GM12878 (cell line): ENCODE data around the gene PKP3. TPM values are rescaled to one million over a fixed set of nuclear protein-coding genes. Genes with fewer than 3 reads are reported as not detected.

Source experiments
- ATAC-seq: fragments of 200-7000 bp; cut with Tn5 transposase; 3 replicates; pipeline ENCODE4 v1.9.1; 2020; ENCODE audit warnings: mild to moderate bottlenecking, moderate library complexity
- BruUV-seq: library from RNA; stranded (reverse); fragments of 400-500 nt; replicated peaks from 2 replicates; lab custom pipeline; 2021; lab: Mats Ljungman, UMichigan
- CTCF ChIA-PET: fragments of 300-600 bp; sonication (Branson Sonifier 250); formaldehyde crosslinking; extraction: SDS; loops from one replicate; lab custom pipeline; 2021; ENCODE audit warnings: inconsistent platforms; lab: Yijun Ruan, JAX
- POLR2A ChIA-PET: fragments of 350-600 bp; formaldehyde crosslinking; extraction: SDS; loops from one replicate; lab custom pipeline; 2021; ENCODE audit warnings: inconsistent platforms; lab: Charles Lee
- RAD21 ChIA-PET: fragments of 300-600 bp; sonication (Branson Sonifier 250); formaldehyde crosslinking; loops from one replicate; lab custom pipeline; 2023; ENCODE audit warnings: antibody characterized with exemption; ENCODE audit not compliant: unreplicated experiment; lab: Charles Lee
- SMC1A ChIA-PET: fragments of 300-600 bp; sonication (Branson Sonifier 250); formaldehyde crosslinking; loops from one replicate; lab custom pipeline; 2023; ENCODE audit not compliant: unreplicated experiment, uncharacterized antibody; lab: Charles Lee
- DNase-seq: peaks from one replicate; pipeline ENCODE4 v3.0.0-alpha.2; 2011; ENCODE audit warnings: low read depth, low spot score
- FAIRE-seq: peaks from 3 replicates; lab custom pipeline; 2011; peaks lifted over from hg19 to GRCh38; lab: Jason Lieb, UNC
- H2AFZ ChIP-seq: 2 replicates; pipeline ENCODE4 v1.6.0; 2011; ENCODE audit warnings: low read depth, low read length, control low read depth; ENCODE audit not compliant: control insufficient read depth
- H3K27ac ChIP-seq: 2 replicates; pipeline ENCODE4 v1.5.1; 2011; ENCODE audit warnings: control low read depth; ENCODE audit not compliant: control insufficient read depth, insufficient read depth
- H3K27me3 ChIP-seq, 2 experiments: replicated peaks in 1 of 2; 2 replicates each; pipeline versions ENCODE4 v1.6.0 to v1.6.1; 2011; ENCODE audit warnings: low read length in 1 of 2; ENCODE audit not compliant: control insufficient read depth in 2 of 2, insufficient read depth in 2 of 2
- H3K36me3 ChIP-seq, 2 experiments: 2 replicates each; pipeline ENCODE4 v1.5.1; 2011; ENCODE audit warnings: low read length in 1 of 2; ENCODE audit not compliant: control insufficient read depth in 2 of 2, insufficient read depth in 2 of 2
- H3K4me1 ChIP-seq: 2 replicates; pipeline ENCODE4 v1.6.1; 2011; ENCODE audit warnings: mild to moderate bottlenecking, low read length, moderate library complexity, mixed read lengths; ENCODE audit not compliant: control insufficient read depth, insufficient read depth
- H3K4me2 ChIP-seq: 2 replicates; pipeline ENCODE4 v1.6.0; 2011; ENCODE audit warnings: control low read depth; ENCODE audit not compliant: control insufficient read depth, insufficient read depth
- H3K4me3 ChIP-seq: fragments of 200-600 bp; sonication (generic); 2 replicates; pipeline ENCODE4 v1.5.1; 2016
- H3K79me2 ChIP-seq: 2 replicates; pipeline ENCODE4 v1.6.0; 2011; ENCODE audit warnings: low read length; ENCODE audit not compliant: control insufficient read depth, insufficient read depth
- H3K9ac ChIP-seq: 2 replicates; pipeline ENCODE4 v1.8.0; 2011; ENCODE audit warnings: low read length, control low read depth, mixed read lengths; ENCODE audit not compliant: control insufficient read depth, insufficient read depth
- H3K9me3 ChIP-seq: replicated peaks from 3 replicates; pipeline ENCODE4 v1.5.1; 2011; ENCODE audit warnings: mild to moderate bottlenecking, low read length; ENCODE audit not compliant: control insufficient read depth, insufficient read depth
- H4K20me1 ChIP-seq: 2 replicates; pipeline ENCODE4 v1.6.0; 2011; ENCODE audit not compliant: control insufficient read depth, insufficient read depth
- ESRRA ChIP-seq: IDR thresholded peaks from 2 replicates; pipeline ENCODE4 v1.6.1; 2012; ENCODE audit warnings: mild to moderate bottlenecking, low read length, improper control_type of control experiment
- ETV6 ChIP-seq, 2 experiments: fragments of 450-650 bp in 1 of 2; IDR thresholded peaks in 1 of 2; conservative IDR thresholded peaks in 1 of 2; 2 replicates each; pipeline ENCODE4 v1.6.1; 2014; ENCODE audit warnings: antibody characterized with exemption in 1 of 2, borderline replicate concordance in 1 of 2, low read depth in 1 of 2, mild to moderate bottlenecking in 1 of 2, moderate library complexity in 1 of 2
- KAT2A ChIP-seq: conservative IDR thresholded peaks from 2 replicates; pipeline ENCODE4 v1.6.1; 2011; ENCODE audit warnings: low read depth, low read length; ENCODE audit not compliant: control insufficient read depth
- MTA2 ChIP-seq: fragments of 450-650 bp; IDR thresholded peaks from 2 replicates; pipeline ENCODE4 v1.6.1; 2016; ENCODE audit warnings: low read depth, mild to moderate bottlenecking, moderate library complexity
- SIN3A ChIP-seq: IDR thresholded peaks from 2 replicates; pipeline ENCODE4 v1.6.1; 2012; ENCODE audit warnings: low read depth, low read length, improper control_type of control experiment
- WGBS: methylation state at CpG from one replicate; pipeline ENCODE4 v1.1.6; 2016; ENCODE audit warnings: low lambda C conversion rate; ENCODE audit not compliant: insufficient replicate concordance, insufficient coverage; ENCODE audit errors: missing lambda C conversion rate; 5-methylcytosine and 5-hydroxymethylcytosine counted together
- in situ Hi-C: fragments of 300-500 bp; cut with MboI; formaldehyde crosslinking; loops from 9 replicates; pipeline ENCODE4 v1.14.3; 2018; ENCODE audit warnings: mixed read lengths
- intact Hi-C: fragments of 100-400 bp; cut with micrococcal nuclease; formaldehyde crosslinking; loops from one replicate; pipeline ENCODE4 v1.14.2; 2022; ENCODE audit not compliant: unreplicated experiment
- polyA plus RNA-seq, 11 experiments: library from polyadenylated mRNA; depleted of rRNA in 4 of 11; unstranded in 6 of 11; stranded (reverse) in 5 of 11; fragments of >200 nt; fragmentation: Nextera tagmentation in 4 of 11; fragmentation: Illumina TruSeq in 1 of 11; extraction: Ambion mirVana in 4 of 11; extraction: Trizol in 1 of 11; gene quantifications; 1 replicate in 1 of 11; 2 replicates in 10 of 11; pipeline versions ENCODE4 v1.2.1 to v1.2.3, GENCODE V29; 2011 to 2016; ENCODE audit warnings: inconsistent platforms in 2 of 11, missing spikeins in 2 of 11, low read depth in 1 of 11
- total RNA-seq, 4 experiments: library from RNA; depleted of rRNA in 3 of 4; stranded (reverse); fragments of >200 nt in 3 of 4; fragmentation: Illumina TruSeq in 1 of 4; extraction: Trizol in 1 of 4; gene quantifications; 2 replicates each; pipeline versions ENCODE4 v1.2.1 to v1.2.3, GENCODE V29; 2013 to 2021
- TF ChIP-seq, protein P1 (sequence below): fragments of 450-650 bp; IDR thresholded peaks from 2 replicates; pipeline ENCODE4 v1.6.1; 2016; ENCODE audit warnings: mild to moderate bottlenecking, moderate library complexity, borderline replicate concordance

Gene PKP3
- total and polyA plus RNA-seq, 10 of the 15 experiments (the other 5 are each of a cell fraction or from before 2014, with no cell fraction given), result 0.45 to 0.90 TPM; not detected in 8

DNA sequence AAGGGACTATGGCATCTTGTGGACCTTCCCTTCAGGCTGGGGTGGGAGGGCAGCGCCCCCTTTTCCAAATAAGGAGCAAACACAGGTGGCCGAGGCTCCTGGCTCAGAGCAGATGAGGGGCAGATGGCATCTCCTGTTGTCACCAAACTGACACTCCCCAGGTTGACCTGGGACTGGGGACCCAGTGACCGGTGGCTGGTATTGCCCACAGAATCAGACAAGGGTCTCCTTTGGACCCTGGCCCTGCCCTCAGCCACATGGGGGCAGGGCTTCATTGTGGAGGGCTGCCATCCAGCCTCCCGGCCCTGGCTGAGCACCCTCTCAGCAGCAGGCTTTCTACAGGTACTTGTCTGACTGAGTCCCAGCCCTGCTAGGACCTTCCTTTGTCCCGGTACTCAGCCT, 21.6 kb downstream of the PKP3 start:
- peak overlapping the region; percentile 38; the same call in 1 of the 2 replicates for H3K4me2 ChIP-seq
- no peaks in the 10 kb centered on the region for H3K79me2 ChIP-seq
- ChIA-PET CTCF (no interaction called here), SMC1A (no interaction called here), RAD21 (no interaction called here), POLR2A (no interaction called here)
- in situ Hi-C loops (no loop called here), intact Hi-C loops (no loop called here)
- DNase-seq (no peak), FAIRE-seq (no peak), ATAC-seq (no peak)
- H3K27ac ChIP-seq, result no peak overlapping the region
- H3K27me3 ChIP-seq, result no peaks in the 10 kb centered on the region
- TF ChIP-seq MTA2, result no peak
- TF ChIP-seq, protein P1, sequence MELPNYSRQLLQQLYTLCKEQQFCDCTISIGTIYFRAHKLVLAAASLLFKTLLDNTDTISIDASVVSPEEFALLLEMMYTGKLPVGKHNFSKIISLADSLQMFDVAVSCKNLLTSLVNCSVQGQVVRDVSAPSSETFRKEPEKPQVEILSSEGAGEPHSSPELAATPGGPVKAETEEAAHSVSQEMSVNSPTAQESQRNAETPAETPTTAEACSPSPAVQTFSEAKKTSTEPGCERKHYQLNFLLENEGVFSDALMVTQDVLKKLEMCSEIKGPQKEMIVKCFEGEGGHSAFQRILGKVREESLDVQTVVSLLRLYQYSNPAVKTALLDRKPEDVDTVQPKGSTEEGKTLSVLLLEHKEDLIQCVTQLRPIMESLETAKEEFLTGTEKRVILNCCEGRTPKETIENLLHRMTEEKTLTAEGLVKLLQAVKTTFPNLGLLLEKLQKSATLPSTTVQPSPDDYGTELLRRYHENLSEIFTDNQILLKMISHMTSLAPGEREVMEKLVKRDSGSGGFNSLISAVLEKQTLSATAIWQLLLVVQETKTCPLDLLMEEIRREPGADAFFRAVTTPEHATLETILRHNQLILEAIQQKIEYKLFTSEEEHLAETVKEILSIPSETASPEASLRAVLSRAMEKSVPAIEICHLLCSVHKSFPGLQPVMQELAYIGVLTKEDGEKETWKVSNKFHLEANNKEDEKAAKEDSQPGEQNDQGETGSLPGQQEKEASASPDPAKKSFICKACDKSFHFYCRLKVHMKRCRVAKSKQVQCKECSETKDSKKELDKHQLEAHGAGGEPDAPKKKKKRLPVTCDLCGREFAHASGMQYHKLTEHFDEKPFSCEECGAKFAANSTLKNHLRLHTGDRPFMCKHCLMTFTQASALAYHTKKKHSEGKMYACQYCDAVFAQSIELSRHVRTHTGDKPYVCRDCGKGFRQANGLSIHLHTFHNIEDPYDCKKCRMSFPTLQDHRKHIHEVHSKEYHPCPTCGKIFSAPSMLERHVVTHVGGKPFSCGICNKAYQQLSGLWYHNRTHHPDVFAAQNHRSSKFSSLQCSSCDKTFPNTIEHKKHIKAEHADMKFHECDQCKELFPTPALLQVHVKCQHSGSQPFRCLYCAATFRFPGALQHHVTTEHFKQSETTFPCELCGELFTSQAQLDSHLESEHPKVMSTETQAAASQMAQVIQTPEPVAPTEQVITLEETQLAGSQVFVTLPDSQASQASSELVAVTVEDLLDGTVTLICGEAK, result no peak
- TF ChIP-seq ESRRA, result no peak
- TF ChIP-seq KAT2A, result no peak
- TF ChIP-seq SIN3A, result no peak
- TF ChIP-seq ETV6 (conservative IDR thresholded peaks at IDR 0.05 in 1 of 2, IDR thresholded peaks at IDR 0.05 in 1 of 2; ENCODE audit: borderline replicate concordance in 1 of 2, low read depth in 1 of 2), result no peak
- no peak overlapping the region for H3K9ac ChIP-seq
- H3K4me1 ChIP-seq, result peaks cover 8% of the 10 kb centered on the region
- no peak overlapping the region for H3K4me3 ChIP-seq
- H4K20me1 ChIP-seq, result no peaks in the 10 kb centered on the region
- BruUV-seq, result no TSS peak
- H2AFZ ChIP-seq, result no peak overlapping the region
- H3K9me3 ChIP-seq, result no peaks in the 10 kb centered on the region
- H3K36me3 ChIP-seq, result no peaks in the 10 kb centered on the region
- 43% methylated on average over 5 of the region's 5 CpGs for WGBS
